ENCODE data around the gene KRTAP5-6.
"Not testable (repeated sequence)": the region's sequence is repeated elsewhere in the genome, so short reads cannot be mapped to it uniquely, and the experiment has no call there.

Gene KRTAP5-6

DNA sequence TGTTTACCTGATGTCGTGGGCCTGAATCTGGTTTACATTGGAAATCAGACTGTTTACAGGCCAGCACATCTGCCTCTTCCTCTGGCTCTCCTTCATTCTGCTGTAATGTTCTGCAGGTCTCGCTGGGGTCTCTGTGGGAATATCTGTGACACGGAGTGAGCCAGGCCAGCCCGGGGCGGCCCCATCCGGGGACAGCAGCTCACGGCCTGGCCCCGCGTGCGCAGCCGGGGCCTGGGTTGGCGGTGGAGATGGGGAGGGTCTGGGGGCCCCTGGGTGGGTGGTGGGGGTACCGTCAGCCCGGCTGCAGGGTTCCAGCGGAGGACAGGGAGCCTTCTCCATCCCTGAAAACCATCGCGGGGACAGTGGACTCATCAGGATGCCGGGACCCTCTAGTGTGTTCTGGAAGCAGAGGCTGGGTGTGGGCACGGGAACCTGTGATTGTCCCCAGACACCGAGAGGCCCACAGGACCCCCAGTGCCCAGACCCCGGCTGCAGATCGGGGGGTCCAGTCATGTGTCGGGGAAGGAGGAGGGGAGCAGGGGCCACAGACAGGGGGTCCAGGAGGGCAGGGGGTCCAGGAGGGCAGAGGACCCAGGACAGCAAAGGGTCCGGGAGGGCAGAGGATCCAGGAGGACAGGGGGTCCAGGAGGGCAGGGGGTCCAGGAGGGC, 13.0 kb upstream of the KRTAP5-6 start:
- not testable (repeated sequence) for DNase-seq

DNA sequence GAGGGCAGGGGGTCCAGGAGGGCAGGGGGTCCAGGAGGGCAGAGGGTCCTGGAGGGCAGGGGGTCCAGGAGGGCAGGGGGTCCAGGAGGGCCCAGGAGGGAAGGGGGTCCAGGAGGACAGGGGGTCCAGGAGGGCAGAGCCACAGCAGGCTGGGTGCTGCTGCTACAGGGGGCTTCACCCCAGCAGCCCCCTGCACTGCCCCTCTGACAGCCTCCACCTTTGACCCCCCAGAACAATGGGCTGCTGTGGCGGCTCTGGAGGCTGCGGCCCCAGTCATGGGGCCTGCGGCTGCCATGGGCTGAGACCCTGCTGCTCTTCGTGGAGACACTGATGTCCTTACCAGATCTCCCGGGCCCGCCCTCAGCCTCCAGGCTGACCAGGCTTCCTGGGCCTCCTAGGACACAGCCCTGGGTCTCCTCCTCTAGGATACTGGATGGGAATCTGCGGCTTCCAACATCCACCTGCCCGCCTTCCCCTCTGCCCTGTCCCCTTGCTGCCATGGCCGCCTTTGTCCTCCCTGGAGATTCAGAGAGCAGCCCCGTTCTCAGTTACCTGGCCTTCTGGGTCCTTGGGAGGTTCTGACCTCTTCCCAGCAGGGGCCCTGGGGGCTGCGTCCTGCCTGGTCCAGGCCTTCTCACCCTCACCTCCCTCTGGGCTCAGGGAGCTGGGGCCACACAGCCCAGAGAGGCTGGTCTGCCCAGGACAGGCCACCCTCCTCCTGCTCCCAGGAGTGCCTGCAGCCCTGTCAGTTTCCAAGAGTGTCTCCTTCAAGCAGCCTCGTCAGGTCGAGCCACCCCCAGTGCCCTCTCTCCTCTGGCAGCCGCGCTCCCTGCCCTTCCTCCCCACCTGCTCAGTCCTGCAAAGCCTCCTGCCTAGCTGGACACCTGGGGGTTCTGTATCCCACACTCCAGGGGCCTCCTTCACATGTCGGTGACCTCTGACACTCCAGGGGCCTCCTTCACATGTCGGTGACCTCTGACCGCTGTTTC, 11.8 kb upstream of the KRTAP5-6 start:
- not testable (repeated sequence) for DNase-seq

DNA sequence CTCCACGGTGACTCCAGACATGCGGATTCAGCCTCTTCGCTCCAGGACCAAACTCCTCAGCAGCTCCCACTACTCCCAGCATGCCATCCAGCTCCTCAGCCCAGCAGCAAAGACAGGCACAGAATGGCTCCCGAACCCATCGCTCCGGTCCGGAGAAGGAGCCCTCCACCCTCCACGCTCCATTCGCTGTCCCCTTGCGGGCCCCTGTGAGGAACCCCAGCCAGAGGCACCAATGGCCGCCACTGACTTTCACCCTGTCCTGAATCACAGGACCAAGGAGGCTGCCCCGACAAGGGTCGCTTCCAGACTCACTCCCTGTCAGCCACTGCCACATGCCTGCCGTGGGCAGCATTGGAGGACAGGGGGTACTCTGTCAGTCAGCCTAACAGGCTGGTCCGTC, 10.8 kb upstream of the KRTAP5-6 start:
- not testable (repeated sequence) for DNase-seq

DNA sequence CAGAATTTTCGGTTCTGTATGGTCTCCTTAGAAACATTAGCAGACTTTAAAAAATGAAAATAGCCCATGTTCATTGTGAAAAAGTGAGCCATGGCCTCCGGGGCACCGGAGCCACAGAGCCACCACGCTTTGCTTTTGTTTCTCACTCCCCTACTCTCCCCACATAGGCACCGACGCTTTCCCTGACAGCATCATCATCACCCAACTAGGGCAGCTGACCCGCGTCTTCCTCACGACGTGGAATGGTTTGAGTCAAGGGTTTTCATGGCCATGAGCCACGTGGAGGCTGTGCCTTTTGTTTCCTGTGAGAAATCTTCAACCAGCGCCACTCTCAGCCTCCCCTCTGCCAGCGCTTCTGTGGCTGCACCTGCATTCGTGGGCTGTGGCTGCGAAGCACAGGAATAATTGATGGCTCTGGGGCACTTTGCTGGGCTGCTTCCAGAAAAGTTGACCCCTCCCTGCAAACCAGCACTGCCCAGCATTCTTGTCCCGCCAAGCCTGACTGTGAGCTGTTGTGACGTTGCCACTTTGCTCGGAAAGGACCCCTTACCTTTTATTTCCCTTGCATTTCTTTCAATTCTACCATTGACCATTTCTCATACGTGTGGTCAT, 8.6 kb upstream of the KRTAP5-6 start:
- not testable (repeated sequence) for DNase-seq

DNA sequence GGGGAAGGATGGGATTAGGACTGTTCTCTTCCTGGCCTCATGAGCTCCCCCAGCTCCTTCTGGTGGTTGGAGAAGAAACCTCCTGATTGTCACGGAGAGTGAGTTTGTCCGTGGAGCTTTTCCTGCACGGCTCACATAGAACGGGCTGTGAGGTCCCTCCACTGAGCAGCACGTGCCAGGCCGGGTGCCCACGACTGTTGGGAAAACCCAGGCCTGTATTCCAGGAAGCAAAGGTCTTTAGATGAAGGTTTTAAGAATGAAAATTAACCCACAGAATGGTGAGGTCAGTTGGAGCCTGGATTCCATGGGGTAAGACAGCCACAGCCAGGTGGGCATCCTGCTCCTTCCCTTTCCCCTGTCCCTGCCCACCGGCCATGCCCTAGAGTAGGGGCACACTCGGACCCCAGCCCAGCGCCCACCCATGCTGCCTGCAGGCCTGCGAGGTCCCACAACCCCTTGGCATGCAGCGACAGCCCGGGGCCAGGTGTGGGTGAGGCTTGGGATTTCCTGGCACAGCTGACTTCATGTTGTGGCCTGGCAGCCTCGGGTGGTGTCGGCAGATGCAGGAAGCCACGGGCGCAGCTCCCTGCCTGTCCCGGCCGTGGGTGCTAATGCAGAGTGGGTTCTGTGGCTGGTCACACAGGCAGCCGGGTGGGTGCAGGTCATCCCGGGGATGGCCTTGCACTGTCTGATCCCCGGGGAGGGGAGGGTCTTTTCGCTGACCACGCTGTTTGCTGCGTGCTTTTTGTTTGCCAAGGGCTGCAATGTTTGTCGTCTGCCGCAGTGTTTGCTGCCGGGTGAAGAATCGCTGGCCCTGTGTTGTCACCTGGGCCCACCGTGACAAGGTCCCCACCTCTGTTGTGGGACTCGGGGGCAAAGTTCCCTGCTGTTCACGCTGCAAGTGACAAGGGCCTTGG, 7.5 kb upstream of the KRTAP5-6 start:
- not testable (repeated sequence) for DNase-seq

DNA sequence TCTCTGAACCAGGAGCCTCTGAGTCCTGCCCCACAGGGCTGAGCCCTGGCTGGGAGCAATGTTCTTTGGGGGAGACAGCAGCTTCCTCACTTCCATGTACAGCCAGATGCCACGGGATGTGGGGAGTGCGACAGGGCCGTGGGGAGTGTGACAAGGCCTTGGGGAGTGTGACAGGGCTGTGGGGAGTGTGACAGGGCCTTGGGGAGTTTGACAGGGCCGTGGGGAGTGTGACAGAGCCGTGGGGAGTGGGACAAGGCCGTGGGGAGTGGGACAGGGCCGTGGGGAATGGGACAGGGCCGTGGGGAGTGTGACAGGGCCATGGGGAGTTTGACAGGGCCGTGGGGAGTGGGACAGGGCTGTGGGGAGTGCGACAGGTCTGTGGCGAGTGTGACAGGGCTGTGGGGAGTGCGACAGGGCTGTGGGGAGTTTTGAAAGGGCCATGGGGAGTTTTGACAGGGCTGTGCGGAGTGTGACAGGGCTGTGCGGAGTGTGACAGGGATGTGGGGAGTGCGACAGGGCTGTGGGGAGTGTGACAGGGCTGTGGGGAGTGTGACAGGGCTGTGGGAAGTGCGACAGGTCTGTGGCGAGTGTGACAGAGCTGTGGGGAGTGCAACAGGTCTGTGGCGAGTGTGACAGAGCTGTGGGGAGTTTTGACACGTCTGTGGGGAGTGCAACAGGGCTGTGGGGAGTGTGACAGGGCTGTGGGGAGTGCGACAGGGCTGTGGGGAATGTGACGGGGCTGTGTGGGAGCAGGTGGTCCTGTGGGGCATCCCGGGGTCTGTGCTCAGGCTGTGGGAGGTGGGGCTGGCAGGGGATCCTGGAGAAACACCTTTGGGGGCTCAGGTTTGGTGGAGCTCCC, 6.6 kb upstream of the KRTAP5-6 start:
- DNase-seq = no peak

DNA sequence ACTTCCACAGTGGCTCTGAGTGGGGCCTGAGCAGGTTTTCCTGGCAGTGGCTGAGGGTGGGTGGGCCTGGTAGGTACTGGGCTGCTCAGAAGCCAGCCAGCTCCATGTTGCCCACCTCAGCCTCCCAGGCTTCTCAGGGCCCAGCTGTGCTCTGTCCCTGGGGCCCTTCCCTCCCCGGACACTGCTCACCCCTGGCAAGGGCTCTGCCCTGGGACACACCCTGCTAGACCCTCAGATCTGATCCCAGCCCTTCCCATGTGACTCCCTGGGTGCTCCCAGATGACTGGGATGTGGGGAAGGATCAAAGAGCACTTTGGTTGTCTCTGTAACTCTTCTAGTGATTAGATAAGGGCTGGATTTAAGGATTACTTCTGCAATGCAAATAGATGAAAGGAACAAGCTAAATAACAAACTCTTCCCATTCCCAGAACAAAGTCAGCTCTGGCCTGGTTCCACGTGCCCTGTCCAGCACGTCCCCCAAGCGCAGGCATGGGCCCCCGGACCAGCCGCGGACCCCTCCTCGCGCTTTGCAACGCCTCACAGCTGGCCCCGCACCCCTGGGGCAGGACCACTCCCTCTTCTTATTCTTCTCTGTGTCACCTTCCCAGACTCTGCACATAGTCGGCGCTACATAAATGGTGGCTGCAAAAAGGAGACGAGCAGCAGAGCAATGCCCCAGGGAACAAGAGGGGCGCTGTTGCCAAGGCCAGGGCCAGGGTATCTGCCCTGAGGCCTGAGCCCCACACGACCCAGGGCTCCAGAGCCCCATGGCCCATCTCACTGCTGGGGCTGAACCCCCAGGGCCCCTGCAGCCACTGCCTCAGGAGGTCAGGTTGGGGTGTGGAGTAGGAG, 5.7 kb upstream of the KRTAP5-6 start:
- DNase-seq = no peak

DNA sequence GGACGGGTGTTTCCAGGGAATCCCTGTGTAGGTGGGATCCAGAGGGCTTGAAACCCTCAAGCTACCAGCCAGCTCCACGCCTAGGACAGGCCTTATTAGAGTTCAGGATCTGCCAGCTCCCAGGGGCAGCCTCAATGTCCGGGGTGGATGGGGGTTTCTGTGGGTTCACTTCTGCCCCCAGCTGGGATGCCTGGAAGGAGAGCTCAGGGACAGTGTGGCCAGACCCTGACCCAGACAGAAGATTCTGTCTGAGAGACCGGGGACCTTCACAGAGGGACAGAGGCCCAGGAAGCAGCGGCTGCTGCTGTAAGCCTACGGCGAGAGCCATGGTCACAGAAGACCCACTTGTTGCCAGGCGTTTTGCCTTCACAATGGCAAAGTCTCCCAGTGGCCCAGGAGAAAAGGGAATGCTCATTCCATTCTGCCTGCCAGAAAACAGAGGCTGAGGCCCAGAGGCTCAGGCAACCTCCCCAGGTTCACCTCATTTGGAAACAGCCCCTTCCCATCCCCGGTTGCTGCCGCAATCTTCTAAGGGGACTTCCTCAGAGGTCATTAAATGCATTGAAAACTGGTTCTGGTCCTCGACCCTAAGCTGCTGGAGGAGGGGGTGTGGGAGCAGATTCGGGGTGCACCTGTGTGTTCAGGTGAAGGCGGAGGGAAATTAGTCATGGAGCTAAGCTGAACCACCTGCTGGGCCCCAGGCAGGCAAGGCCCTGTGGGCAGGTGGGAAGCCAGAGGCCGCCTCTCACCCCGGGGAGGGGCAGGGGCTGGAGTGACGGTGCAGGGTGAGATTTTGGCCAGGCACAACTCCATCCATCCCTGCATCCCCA, 4.9 kb upstream of the KRTAP5-6 start:
- DNase-seq = no peak

DNA sequence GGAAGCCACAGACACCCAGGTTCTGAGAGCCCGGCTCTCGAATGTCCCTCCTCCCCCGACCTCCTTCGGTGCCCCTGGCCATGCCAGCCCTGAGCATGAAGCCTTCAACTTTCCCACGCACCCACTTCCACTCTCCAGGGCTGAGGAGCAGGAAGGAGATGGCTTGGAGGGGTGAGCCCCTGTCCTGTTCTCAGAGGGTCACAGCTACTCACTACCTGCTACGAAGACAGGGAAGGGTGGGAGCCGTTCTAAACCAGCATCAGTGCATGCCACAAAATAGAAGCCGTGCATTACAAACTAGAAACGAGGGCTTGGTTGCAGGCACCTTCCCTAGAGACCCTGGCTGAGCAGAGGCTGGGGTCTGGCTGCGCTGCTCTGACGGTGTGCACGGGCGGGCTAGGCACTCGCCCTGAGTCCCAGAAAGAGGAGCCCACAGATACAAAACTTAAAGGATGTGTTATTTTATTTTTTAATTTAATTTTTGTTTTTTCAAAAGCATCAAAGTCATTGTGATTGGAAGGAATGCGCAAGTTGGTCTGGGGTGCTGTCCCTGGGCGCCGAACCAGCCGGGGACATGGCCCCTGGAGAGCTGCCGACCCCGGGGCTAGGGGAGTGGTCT, 4.2 kb upstream of the KRTAP5-6 start:
- no peak for DNase-seq

DNA sequence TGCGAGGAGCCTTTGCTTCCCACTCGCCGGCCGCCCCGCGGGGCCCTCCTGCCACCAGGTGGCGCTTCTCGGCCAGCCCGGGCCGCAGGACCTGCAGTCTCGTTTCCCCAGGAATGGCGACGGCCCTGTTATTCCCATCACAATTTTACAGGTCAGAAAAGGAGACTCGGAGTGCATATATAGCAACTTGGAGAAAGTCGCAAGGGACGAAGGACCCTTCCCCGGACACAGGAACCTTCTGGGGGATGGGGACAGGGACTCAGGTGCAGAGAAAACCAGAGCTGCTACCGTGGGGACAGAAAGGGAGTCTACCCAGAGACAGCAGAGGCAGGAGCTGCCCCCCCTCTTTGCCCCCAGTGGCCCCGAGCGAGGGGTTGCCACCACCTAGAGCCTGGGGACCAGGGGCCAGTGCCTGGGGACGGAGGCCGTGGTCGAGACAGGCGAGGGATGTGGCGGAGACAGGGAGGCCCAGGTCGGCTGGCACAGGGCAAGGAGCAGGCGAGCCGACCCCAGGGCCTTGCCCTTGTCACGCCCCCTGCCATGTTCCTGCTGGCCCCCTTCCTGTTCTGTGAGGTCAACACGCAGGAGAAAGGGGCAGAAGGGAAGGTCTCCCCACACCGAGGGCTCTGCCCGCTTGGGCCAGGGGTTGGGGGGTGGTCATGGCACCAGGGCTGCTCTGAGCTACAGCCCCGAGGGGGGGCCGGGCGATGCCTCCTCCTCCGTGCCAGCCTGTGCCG, 3.5 kb upstream of the KRTAP5-6 start:
- DNase-seq = peak; percentile 23

DNA sequence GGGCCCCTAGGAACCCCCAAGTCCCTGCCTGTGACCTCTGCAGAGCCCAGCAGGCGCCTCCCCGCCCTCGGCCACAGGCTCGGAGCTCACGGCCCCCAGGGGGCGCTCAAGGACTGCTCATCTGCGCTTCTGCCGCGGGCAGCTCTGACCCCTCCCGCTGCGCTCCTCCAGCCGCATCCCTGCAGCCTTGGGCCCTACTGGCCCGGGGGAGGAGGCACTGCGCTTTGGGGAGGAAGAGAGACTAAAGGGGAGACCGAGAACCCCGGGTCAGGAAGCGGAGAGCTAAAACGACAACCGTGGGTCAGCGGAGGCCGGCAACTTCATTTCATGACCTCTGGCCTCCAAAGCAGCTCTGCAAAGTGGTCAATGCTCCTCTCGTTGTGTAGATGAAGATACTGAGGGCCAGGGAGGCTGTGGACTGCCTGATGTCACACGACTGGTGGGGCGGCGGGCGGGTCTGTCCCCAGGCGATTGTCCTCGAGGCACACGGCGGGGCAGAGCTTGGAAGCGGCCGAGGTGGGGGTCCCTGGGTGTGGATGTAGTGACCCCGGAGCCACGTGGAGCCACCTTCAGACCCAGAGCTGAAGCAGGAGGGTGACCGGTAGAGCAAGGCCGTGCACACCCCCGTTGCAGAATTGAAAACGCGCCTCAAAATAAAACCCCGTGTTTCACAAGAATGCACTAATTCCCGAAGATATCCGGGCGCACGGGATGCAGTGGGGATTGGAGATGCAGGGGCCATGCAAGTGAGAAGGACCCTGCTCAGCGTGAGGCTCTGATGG, 2.7 kb upstream of the KRTAP5-6 start:
- DNase-seq = peak; percentile 58

DNA sequence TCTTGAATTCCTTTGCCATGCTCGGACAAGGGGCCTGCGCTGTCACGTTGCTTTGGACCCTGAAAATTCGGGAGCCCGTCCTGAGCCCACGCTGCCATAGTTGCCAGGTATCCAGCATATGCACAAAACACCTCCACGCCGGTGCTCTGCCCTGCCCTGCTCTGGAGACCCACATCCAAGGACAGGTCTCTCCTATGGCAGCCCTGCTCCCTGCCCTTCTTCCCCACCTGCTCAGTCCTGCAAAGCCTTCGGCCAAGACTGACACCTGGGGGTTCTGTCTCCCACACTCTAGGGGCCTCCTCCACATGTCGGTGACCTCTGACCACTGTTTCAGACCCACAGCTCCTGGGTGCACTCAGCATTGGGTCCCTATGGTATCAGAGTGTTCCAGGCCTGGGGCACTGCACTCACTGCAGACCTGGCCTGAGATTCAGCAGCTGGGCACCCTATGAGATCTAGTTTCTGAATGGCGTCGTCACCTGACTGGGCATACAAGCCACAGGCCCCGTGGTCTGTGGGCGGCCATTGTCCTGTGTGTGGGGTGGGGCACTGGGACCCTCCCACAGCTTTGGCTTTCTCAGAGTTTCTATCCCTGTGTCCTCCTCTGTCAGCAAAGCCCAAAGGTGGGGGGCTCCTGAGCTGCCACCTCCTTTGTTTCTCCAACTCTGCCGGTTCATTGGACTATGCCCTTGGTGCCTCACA, 2.0 kb upstream of the KRTAP5-6 start:
- no peak for DNase-seq

DNA sequence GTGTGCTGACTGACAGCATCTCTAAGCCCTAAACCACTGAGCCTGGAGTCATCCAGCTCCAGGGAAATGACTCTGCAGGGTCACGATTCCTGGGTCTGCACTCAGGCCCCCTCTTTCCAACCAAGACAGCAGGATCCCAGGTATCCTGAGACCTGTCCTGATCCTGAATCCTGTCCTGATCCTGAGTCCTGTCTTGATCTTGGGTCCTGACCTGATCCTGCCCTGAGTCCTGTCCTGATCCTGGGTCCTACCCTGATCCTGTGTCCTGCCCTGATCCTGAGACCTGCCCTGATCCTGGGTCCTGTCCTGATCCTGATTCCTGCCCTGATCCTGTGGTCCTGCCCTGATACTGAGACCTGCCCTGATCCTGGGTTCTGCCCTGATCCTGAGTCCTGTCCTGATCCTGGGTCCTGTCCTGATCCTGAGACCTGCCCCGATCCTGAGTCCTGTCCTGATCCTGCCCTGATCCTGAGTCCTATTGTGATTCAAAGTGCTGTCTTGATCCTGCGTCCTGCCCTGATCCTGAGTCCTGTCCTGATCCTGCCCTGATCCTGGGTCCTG, 1.4 kb upstream of the KRTAP5-6 start:
- DNase-seq = no peak

DNA sequence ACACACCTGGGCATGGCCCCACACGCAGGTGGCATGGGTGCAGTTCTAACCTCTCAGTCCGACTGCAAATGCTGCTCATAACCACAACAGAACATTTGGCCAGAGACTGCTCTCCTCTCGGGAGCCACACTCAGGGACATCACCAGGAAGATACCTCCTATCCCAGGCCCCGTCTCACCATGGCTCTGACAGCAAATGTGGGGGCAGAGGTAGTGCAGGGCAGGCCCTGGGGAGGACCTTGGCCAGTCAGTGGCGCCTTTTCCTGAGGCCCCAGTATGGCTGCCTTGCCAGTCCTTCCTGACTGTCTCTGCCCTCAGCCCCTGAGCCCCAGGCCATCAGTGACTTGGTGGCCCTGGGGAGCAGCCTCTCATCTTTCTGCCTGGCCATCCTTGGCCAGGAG, 2.8 kb downstream of the KRTAP5-6 start:
- no peak for DNase-seq

DNA sequence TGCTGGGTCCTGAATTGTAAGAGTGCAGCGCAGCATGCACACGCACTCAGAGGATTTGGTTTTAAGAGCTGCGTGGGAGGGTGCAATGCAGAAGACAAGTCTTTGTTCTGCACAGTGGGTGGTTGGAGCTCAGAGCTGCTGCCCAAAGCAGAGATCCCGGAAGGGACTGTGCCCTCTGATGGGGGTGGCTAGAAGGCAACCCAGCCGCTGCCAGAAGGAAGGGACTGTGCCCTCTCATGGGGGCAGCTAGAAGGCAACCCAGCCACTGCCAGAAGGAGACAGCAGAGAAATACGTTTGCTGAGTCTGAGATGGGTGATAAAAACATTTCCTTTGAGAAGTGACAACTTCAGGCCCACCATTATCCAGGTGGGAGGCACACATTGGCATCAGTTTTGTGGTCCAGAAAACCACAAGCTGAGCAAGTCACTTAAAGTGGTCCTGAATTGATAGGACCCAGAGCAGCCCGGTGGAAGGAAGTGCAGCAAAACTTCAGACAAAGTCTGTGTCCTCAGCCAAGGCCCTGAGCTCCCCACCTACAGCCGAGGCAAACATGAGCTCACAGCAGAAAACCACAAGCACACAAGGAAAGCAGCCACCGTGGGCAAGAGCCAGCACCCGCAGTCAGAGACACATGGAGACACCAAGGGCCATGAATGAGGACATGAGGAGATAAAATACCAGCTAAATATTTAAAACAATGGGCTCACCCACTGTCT, 4.3 kb downstream of the KRTAP5-6 start:
- no peak for DNase-seq

DNA sequence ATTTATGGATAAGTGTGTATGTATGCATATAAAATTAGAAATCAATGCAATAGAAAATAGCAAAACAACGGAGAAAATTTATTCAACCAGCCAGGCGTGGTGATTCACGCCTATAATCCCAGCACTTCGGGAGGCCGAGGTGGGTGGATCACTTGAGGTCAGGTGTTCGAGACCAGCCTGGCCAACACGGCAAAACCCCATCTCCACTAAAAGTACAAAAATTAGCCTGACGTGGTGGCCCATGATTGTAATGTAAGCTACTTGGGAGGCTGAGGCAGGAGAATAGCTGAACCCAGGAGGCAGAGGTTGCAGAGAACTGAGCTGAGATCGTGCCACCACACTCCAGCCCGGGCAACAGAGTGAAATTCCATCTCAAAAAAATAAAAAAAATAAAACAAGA, 5.5 kb downstream of the KRTAP5-6 start:
- DNase-seq = no peak
